ENCODE results near the gene SIX2.
A peak's percentile ranks its signal among the peaks of the same experiment; 100 is the strongest.

The SIX2 gene

DNA sequence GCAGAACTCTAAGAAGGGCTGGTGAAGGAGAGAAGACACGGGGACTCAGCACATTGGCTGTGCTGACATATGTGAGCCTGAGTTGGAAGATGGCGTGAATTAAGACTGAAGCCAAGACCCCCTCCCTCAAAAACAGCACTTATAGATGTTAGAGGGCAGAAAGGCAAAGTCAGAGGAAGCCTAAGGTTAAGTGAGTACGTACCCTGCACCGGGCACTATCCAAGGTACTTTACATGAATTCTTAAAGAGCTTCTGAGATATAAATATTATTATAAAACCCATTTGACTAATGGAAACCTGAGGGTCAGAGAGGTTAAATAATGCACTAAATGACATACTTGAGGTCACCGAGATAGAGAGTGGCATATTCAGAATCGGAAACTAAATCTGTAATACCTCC lies 42.2 kb downstream of the SIX2 start:
- DNase-seq (ENCODE audit: low spot score): no peak

DNA sequence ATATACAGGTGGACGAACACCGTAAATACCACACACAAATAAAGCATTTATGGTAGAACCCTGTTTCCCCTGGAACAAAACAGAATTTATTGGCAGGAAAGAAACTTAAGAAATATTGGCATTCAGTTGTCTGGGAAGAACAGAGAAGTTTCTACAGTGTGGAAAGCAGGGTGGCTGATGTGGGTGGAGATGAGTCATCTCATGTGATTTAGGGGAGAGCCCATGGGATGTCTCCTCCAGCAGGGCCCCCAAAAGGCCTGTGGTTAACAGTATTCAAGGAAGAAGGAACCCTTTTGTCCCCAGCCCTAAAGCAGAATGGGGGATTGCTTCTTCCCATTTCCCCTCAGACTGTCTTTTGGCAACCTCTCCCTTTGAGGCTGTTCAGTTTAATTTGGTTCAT lies 43.6 kb downstream of the SIX2 start:
- peak; percentile 34 for DNase-seq (ENCODE audit: low spot score)

- DNase-seq (ENCODE audit: low spot score): peak; percentile 34
Observed at GRCh38 chr2:44964752-44965236, 44.5 kb downstream of the SIX2 start.

- no peak for DNase-seq (ENCODE audit: low spot score)
Observed at GRCh38 chr2:44962176-44962695, 47.0 kb downstream of the SIX2 start.

- no peak for DNase-seq (ENCODE audit: low spot score)
Observed at GRCh38 chr2:44960871-44961270, 48.4 kb downstream of the SIX2 start.

- DNase-seq (ENCODE audit: low spot score): no peak
Observed at GRCh38 chr2:44959855-44960254, 49.4 kb downstream of the SIX2 start.

GRCh38 chr2:44957656-44958327 lies 51.5 kb downstream of the SIX2 start:
- no peak for DNase-seq (ENCODE audit: low spot score)

- no peak for DNase-seq (ENCODE audit: low spot score)
Observed at GRCh38 chr2:44956843-44957242, 52.4 kb downstream of the SIX2 start.

- peak; percentile 77 for DNase-seq (ENCODE audit: low spot score)
Observed at GRCh38 chr2:44955593-44956392, 53.5 kb downstream of the SIX2 start.

All from AG08395 (cell line).